BJ (cell line): ENCODE results near the gene LY6G6F. TPM values are rescaled to one million over a fixed set of nuclear protein-coding genes. Genes with fewer than 3 reads are reported as not detected.

Experiments used
- CTCF ChIA-PET: fragments of 350-600 bp; formaldehyde crosslinking; extraction: SDS; loops from one replicate; lab custom pipeline; 2021; ENCODE audit warnings: antibody characterized with exemption, inconsistent platforms; lab: Yijun Ruan, JAX
- POLR2A ChIA-PET: fragments of 300-600 bp; sonication (Branson Sonifier 250); formaldehyde crosslinking; extraction: SDS; loops from one replicate; lab custom pipeline; 2021; ENCODE audit warnings: antibody characterized with exemption; lab: Charles Lee
- DNase-seq: peaks from one replicate; pipeline ENCODE4 v3.0.0-alpha.2; 2011; ENCODE audit warnings: low read depth
- H3K27me3 ChIP-seq: 2 replicates; pipeline ENCODE4 v1.6.0; 2011; ENCODE audit warnings: low read length; ENCODE audit not compliant: control insufficient read depth, insufficient read depth
- H3K36me3 ChIP-seq: 2 replicates; pipeline ENCODE4 v1.5.1; 2011; ENCODE audit warnings: low read length; ENCODE audit not compliant: control insufficient read depth, insufficient read depth
- H3K4me3 ChIP-seq: 2 replicates; pipeline ENCODE4 v1.5.1; 2011; ENCODE audit warnings: low read depth, mild to moderate bottlenecking, control low read depth, low read length
- CTCF ChIP-seq: IDR thresholded peaks from 2 replicates; pipeline ENCODE4 v1.5.1; 2011; ENCODE audit warnings: low read depth, mild to moderate bottlenecking, control low read depth, inconsistent platforms, low read length, moderate library complexity; ENCODE audit not compliant: insufficient read depth
- polyA plus RNA-seq: library from polyadenylated mRNA; depleted of rRNA; stranded (reverse); fragments of >200 nt; gene quantifications from 2 replicates; pipeline ENCODE4 v1.2.3, GENCODE V29; 2011

LY6G6F gene
- polyA plus RNA-seq, 1 experiment, result not detected

- ChIA-PET CTCF (interaction anchor here (1.6 to 2.2 kb wide), 3 partner anchors 10 to 79 kb away, joined by 6 to 12 read pairs (median 8); partner anchors contain the start of genes DDAH2 and LY6G5C), POLR2A (no interaction called here)
- H3K4me3 ChIP-seq, result no peak overlapping the region
- no peak for DNase-seq
- H3K36me3 ChIP-seq, result peaks cover 46% of the 10 kb centered on the region
- no peaks in the 10 kb centered on the region for H3K27me3 ChIP-seq
- no peak for TF ChIP-seq CTCF
Observed at GRCh38 chr6:31691078-31691463, 15.6 kb upstream of the LY6G6F start.

- H3K36me3 ChIP-seq, result peaks cover 45% of the 10 kb centered on the region
- POLR2A ChIA-PET, result no interaction called here
Observed at GRCh38 chr6:31691564-31692108, 15.0 kb upstream of the LY6G6F start.

GRCh38 chr6:31692353-31692752 is 14.3 kb upstream of the LY6G6F start:
- Histone ChIP-seq H3K27me3 (no peaks in the 10 kb centered on the region), H3K4me3 (no peak overlapping the region), H3K36me3 (peaks cover 43% of the 10 kb centered on the region)
- POLR2A ChIA-PET, result no interaction called here
- TF ChIP-seq CTCF, result no peak
- CTCF ChIA-PET, result interaction anchor here (2.1 kb wide), 1 partner anchor 11 kb away, joined by 12 read pairs; the partner anchor contains the start of gene LY6G5C
- no peak for DNase-seq

More at GRCh38 chr6:31691564-31692108, 15.0 kb upstream of the LY6G6F start:
- no peak for TF ChIP-seq CTCF
- no peak for DNase-seq
- Histone ChIP-seq H3K27me3 (no peaks in the 10 kb centered on the region), H3K4me3 (no peak overlapping the region)
- CTCF ChIA-PET, result interaction anchor here (1.6 to 2.1 kb wide), 2 partner anchors 10 to 38 kb away, joined by 6 to 12 read pairs; partner anchors contain the start of genes DDAH2 and LY6G5C

- DNase-seq, result no peak
- POLR2A ChIA-PET, result no interaction called here
- Histone ChIP-seq H3K36me3 (peaks cover 41% of the 10 kb centered on the region), H3K27me3 (no peaks in the 10 kb centered on the region), H3K4me3 (no peak overlapping the region)
- CTCF ChIA-PET, result interaction anchor here (2.1 kb wide), 1 partner anchor 12 kb away, joined by 12 read pairs; the partner anchor contains the start of gene LY6G5C
- no peak for TF ChIP-seq CTCF
Observed at GRCh38 chr6:31692886-31693285, 13.8 kb upstream of the LY6G6F start.

GRCh38 chr6:31693535-31693934 is 13.1 kb upstream of the LY6G6F start:
- POLR2A ChIA-PET, result no interaction called here
- no peak for DNase-seq
- Histone ChIP-seq H3K27me3 (no peaks in the 10 kb centered on the region), H3K4me3 (no peak overlapping the region), H3K36me3 (peaks cover 36% of the 10 kb centered on the region)
- CTCF ChIA-PET, result no interaction called here
- no peak for TF ChIP-seq CTCF
